OCI-LY1 (cell line): ENCODE measurements around the gene CREB3L2.

Source experiments
- H2AFZ ChIP-seq: fragments of 200-600 bp; sonication (generic), shearing (Covaris generic); 2 replicates; pipeline ENCODE4 v1.6.0; 2014; ENCODE audit warnings: antibody characterized with exemption, mild to moderate bottlenecking, low read length
- H3F3A ChIP-seq: fragments of 200-600 bp; sonication (generic), shearing (Covaris generic); 2 replicates; pipeline ENCODE4 v1.6.0; 2014; ENCODE audit warnings: mild to moderate bottlenecking, antibody characterized with exemption, low read length, moderate library complexity; ENCODE audit not compliant: insufficient read depth
- H3K27ac ChIP-seq: fragments of 200-600 bp; sonication (generic); 2 replicates; pipeline ENCODE4 v1.5.1; 2014; ENCODE audit warnings: low read length, mixed run types, mild to moderate bottlenecking, low read depth; ENCODE audit not compliant: poor library complexity, severe bottlenecking
- H3K27me3 ChIP-seq: fragments of 200-600 bp; sonication (generic); 2 replicates; pipeline ENCODE4 v1.6.0; 2014; ENCODE audit warnings: antibody characterized with exemption, mild to moderate bottlenecking, low read length, moderate library complexity; ENCODE audit not compliant: insufficient read depth
- H3K36me3 ChIP-seq: fragments of 200-600 bp; sonication (generic); 2 replicates; pipeline ENCODE4 v1.6.1; 2014; ENCODE audit warnings: mild to moderate bottlenecking, antibody characterized with exemption, low read length, moderate library complexity, mixed read lengths; ENCODE audit not compliant: insufficient read depth
- H3K4me1 ChIP-seq: fragments of 200-600 bp; sonication (generic); 2 replicates; pipeline ENCODE4 v1.5.1; 2014; ENCODE audit warnings: mild to moderate bottlenecking, low read length, moderate library complexity; ENCODE audit not compliant: insufficient read depth, severe bottlenecking
- H3K4me2 ChIP-seq: fragments of 200-600 bp; sonication (generic), shearing (Covaris generic); 2 replicates; pipeline ENCODE4 v1.6.1; 2014; ENCODE audit warnings: low read length
- H3K4me3 ChIP-seq: fragments of 200-600 bp; sonication (generic); 2 replicates; pipeline ENCODE4 v1.5.1; 2014; ENCODE audit warnings: low read length, low read depth, mild to moderate bottlenecking, mixed read lengths; ENCODE audit not compliant: poor library complexity, severe bottlenecking
- H3K79me2 ChIP-seq: fragments of 200-600 bp; shearing (Covaris generic); 2 replicates; pipeline ENCODE4 v1.6.1; 2016; ENCODE audit warnings: mixed run types, low read length, mixed read lengths; ENCODE audit not compliant: insufficient read depth
- H3K9ac ChIP-seq: fragments of 200-600 bp; sonication (generic), shearing (Covaris generic); 2 replicates; pipeline ENCODE4 v1.6.1; 2014; ENCODE audit warnings: mild to moderate bottlenecking, low read length, mixed read lengths
- H3K9me2 ChIP-seq: fragments of 200-600 bp; sonication (generic), shearing (Covaris generic); 2 replicates; pipeline ENCODE4 v1.6.1; 2014; ENCODE audit warnings: low read depth, mild to moderate bottlenecking, low read length, mixed read lengths
- H3K9me3 ChIP-seq: fragments of 200-600 bp; shearing (Covaris generic); 2 replicates; pipeline ENCODE4 v1.6.1; 2014; ENCODE audit warnings: low read length, mixed read lengths
- H4K20me1 ChIP-seq: fragments of 200-600 bp; sonication (generic), shearing (Covaris generic); 2 replicates; pipeline ENCODE4 v1.6.0; 2016; ENCODE audit warnings: mild to moderate bottlenecking, low read length; ENCODE audit not compliant: insufficient read depth
- EZH2 ChIP-seq: fragments of 200-600 bp; sonication (generic), shearing (Covaris generic); IDR thresholded peaks from 2 replicates; pipeline ENCODE4 v1.8.0; 2017; ENCODE audit warnings: borderline replicate concordance, mixed run types, mild to moderate bottlenecking, antibody characterized with exemption, low read length, moderate library complexity, mixed read lengths
- TF ChIP-seq, protein P1 (sequence below): fragments of 200-600 bp; sonication (generic), shearing (Covaris generic); IDR thresholded peaks from 2 replicates; pipeline ENCODE4 v1.5.1; 2017; ENCODE audit warnings: mild to moderate bottlenecking, antibody characterized with exemption, low read length, moderate library complexity, mixed read lengths

The CREB3L2 gene

DNA sequence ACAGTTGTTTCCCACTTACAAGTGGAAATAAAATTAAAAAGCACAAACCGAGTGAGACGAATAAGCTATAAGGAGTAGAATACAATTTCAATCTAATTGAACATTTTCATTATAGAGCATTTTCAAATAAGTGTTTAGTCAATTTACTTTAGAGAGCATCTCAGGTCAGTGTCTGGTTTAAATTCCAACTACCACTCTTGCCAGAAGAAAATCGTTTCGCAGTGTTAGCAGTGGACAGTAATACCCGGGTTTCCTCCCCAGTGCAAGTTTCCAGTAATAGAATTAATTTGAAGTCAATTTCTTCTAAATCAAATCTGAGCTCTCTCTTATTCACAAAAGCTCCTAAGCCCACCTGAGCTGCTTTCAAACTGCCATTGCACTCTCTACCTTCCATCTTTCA, 45.7 kb downstream of the CREB3L2 start:
- no peaks in the 10 kb centered on the region for H3K27me3 ChIP-seq
- H3K9ac ChIP-seq: no peak overlapping the region
- no peaks in the 10 kb centered on the region for H3K9me2 ChIP-seq
- H3K4me2 ChIP-seq: no peak overlapping the region
- H3K4me3 ChIP-seq: no peak overlapping the region
- no peaks in the 10 kb centered on the region for H3K36me3 ChIP-seq
- no peaks in the 10 kb centered on the region for H4K20me1 ChIP-seq
- no peaks in the 10 kb centered on the region for H3K4me1 ChIP-seq
- H3K79me2 ChIP-seq: no peaks in the 10 kb centered on the region
- H3K9me3 ChIP-seq: no peaks in the 10 kb centered on the region
- H2AFZ ChIP-seq: no peak overlapping the region
- H3F3A ChIP-seq: no peaks in the 10 kb centered on the region
- H3K27ac ChIP-seq: no peak overlapping the region
- no peak for TF ChIP-seq EZH2
- TF ChIP-seq, protein P1, sequence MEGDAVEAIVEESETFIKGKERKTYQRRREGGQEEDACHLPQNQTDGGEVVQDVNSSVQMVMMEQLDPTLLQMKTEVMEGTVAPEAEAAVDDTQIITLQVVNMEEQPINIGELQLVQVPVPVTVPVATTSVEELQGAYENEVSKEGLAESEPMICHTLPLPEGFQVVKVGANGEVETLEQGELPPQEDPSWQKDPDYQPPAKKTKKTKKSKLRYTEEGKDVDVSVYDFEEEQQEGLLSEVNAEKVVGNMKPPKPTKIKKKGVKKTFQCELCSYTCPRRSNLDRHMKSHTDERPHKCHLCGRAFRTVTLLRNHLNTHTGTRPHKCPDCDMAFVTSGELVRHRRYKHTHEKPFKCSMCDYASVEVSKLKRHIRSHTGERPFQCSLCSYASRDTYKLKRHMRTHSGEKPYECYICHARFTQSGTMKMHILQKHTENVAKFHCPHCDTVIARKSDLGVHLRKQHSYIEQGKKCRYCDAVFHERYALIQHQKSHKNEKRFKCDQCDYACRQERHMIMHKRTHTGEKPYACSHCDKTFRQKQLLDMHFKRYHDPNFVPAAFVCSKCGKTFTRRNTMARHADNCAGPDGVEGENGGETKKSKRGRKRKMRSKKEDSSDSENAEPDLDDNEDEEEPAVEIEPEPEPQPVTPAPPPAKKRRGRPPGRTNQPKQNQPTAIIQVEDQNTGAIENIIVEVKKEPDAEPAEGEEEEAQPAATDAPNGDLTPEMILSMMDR: no peak

DNA sequence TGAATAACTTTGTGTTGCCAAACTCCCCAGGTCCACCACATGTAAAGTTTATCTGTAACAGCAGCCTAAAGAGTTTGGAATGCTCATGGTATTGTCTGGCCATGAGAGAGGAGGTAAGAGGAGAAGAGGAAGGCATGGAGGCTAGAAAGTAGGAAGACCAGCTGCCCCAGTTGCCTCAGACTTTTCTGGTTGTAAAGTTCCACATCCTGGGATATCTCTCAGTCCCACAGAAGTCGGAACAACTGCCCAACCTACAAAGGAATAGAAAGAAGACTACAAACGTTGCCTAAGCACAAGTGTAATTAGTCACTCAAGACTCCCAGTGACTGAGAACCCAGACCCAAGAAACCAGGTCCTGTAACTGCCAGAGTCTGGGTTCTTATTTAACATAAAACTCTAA, 47.3 kb downstream of the CREB3L2 start:
- Histone ChIP-seq H3K4me3 (no peak overlapping the region), H3K9me2 (no peaks in the 10 kb centered on the region), H3K9me3 (no peaks in the 10 kb centered on the region), H2AFZ (no peak overlapping the region), H3K27me3 (no peaks in the 10 kb centered on the region), H3K36me3 (no peaks in the 10 kb centered on the region), H3K79me2 (no peaks in the 10 kb centered on the region), H3F3A (no peaks in the 10 kb centered on the region), H3K4me2 (no peak overlapping the region), H4K20me1 (no peaks in the 10 kb centered on the region), H3K4me1 (no peaks in the 10 kb centered on the region), H3K27ac (no peak overlapping the region), H3K9ac (no peak overlapping the region)
- TF ChIP-seq EZH2: no peak
- TF ChIP-seq, protein P1: no peak

DNA sequence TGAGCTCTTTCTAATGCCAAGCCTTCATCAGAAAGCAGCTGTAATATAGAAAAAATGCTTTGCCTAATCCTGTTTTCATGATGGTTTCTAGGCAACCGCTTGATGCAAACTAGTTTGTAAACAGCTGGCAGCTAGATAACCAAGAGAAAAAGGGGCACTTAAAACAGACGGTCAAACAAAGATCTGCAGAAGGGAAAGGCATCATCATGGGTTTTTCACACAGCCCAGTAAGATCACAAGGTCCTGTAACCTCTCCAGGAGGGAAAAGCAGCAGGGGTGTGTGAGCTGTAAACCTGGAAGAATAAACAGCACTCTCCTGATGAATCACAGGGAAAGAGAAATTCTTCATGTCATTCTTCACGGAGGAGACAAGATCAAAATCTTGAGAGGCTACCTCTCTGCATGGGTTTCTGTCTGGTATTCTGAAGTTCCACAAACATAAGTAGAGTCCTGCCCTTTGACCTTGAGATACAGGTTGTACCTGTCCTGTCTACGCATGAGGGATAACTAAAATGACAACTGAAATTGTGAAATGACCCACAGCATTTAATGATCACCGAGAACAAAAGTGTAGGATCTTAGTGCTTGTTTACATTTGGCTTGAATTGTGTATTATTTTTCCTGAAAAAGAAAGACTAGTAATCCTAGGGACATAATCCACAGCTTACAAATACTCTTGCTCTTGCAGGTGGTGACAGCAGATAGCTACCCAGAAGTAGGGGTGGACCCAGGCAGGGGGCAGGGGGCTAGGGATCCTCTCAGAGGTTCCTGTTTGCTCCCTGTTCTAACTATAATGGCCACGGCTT, 48.0 kb downstream of the CREB3L2 start:
- Histone ChIP-seq H3K4me1 (no peaks in the 10 kb centered on the region), H3K9me3 (no peaks in the 10 kb centered on the region), H3K9me2 (no peaks in the 10 kb centered on the region), H3K36me3 (no peaks in the 10 kb centered on the region), H3K79me2 (no peaks in the 10 kb centered on the region), H3K4me3 (no peak overlapping the region), H4K20me1 (no peaks in the 10 kb centered on the region), H3K27me3 (no peaks in the 10 kb centered on the region), H3K4me2 (no peak overlapping the region), H3K27ac (no peak overlapping the region), H3F3A (no peaks in the 10 kb centered on the region), H2AFZ (no peak overlapping the region), H3K9ac (no peak overlapping the region)
- TF ChIP-seq EZH2: no peak
- TF ChIP-seq, protein P1: no peak
